Measurements from ENCODE around the gene LTB. TPM values are rescaled to one million over a fixed set of nuclear protein-coding genes. Genes with fewer than 3 reads are reported as not detected.
"Not testable (repeated sequence)": the region's sequence is repeated elsewhere in the genome, so short reads cannot be mapped to it uniquely, and the experiment has no call there.

LTB gene
- total and polyA plus RNA-seq, 9 donors: 0.58 to 2.9 (median 2.1) TPM

GRCh38 chr6:31560697-31561058, 21.5 kb downstream of the LTB start:
- no peak for DNase-seq
- Histone ChIP-seq H3K9me3 (replicated peaks; ENCODE audit: control insufficient read depth, low read depth, low read length) (no peaks in the 10 kb centered on the region), H3K4me1 (ENCODE audit: control insufficient read depth, insufficient read depth, low read length) (peaks cover 28% of the 10 kb centered on the region), H3K4me3 (ENCODE audit: low read length) (no peak overlapping the region), H3K36me3 (ENCODE audit: control insufficient read depth, insufficient read depth, low read length) (peaks cover 42% of the 10 kb centered on the region), H3K27me3 (ENCODE audit: control insufficient read depth, insufficient read depth, low read length) (no peaks in the 10 kb centered on the region), H3K27ac (ENCODE audit: low read length) (peak overlapping the region; percentile 82)

GRCh38 chr6:31559958-31560696, 22.1 kb downstream of the LTB start:
- peaks cover 42% of the 10 kb centered on the region for H3K36me3 ChIP-seq (ENCODE audit: control insufficient read depth, insufficient read depth, low read length)
- WGBS (ENCODE audit: insufficient coverage): 59% methylated on average over 6 of the region's 7 CpGs
- peak overlapping the region; percentile 82 for H3K27ac ChIP-seq (ENCODE audit: low read length)
- peaks cover 28% of the 10 kb centered on the region for H3K4me1 ChIP-seq (ENCODE audit: control insufficient read depth, insufficient read depth, low read length)
- no peaks in the 10 kb centered on the region for H3K27me3 ChIP-seq (ENCODE audit: control insufficient read depth, insufficient read depth, low read length)
- no peaks in the 10 kb centered on the region for H3K9me3 ChIP-seq (replicated peaks; ENCODE audit: control insufficient read depth, low read depth, low read length)
- no peak overlapping the region for H3K4me3 ChIP-seq (ENCODE audit: low read length)
- peak; percentile 77 for DNase-seq

DNA sequence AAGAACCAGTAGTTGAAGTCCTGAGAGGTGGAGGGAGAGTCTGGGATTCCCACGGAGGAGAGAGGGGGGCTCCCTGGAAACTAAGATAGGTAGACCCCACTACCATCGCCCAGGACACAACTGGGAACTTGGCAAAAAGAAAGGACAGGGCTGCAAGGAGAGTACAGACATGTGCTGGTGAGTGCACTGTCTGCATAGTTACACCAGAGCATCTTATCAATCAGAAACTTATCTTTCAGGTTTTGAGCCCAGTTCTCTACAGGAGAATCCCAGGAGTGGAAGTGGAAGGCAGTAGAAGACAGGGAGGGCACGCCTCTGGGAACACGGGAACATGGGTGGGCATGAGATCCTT, 22.6 kb downstream of the LTB start:
- no peaks in the 10 kb centered on the region for H3K27me3 ChIP-seq (ENCODE audit: control insufficient read depth, insufficient read depth, low read length)
- peaks cover 42% of the 10 kb centered on the region for H3K36me3 ChIP-seq (ENCODE audit: control insufficient read depth, insufficient read depth, low read length)
- 91% methylated on average over 3 of the region's 4 CpGs for WGBS (ENCODE audit: insufficient coverage)
- peak overlapping the region; percentile 82 for H3K27ac ChIP-seq (ENCODE audit: low read length)
- no peak overlapping the region for H3K4me3 ChIP-seq (ENCODE audit: low read length)
- no peak for DNase-seq
- peaks cover 28% of the 10 kb centered on the region for H3K4me1 ChIP-seq (ENCODE audit: control insufficient read depth, insufficient read depth, low read length)
- no peaks in the 10 kb centered on the region for H3K9me3 ChIP-seq (replicated peaks; ENCODE audit: control insufficient read depth, low read depth, low read length)

DNA sequence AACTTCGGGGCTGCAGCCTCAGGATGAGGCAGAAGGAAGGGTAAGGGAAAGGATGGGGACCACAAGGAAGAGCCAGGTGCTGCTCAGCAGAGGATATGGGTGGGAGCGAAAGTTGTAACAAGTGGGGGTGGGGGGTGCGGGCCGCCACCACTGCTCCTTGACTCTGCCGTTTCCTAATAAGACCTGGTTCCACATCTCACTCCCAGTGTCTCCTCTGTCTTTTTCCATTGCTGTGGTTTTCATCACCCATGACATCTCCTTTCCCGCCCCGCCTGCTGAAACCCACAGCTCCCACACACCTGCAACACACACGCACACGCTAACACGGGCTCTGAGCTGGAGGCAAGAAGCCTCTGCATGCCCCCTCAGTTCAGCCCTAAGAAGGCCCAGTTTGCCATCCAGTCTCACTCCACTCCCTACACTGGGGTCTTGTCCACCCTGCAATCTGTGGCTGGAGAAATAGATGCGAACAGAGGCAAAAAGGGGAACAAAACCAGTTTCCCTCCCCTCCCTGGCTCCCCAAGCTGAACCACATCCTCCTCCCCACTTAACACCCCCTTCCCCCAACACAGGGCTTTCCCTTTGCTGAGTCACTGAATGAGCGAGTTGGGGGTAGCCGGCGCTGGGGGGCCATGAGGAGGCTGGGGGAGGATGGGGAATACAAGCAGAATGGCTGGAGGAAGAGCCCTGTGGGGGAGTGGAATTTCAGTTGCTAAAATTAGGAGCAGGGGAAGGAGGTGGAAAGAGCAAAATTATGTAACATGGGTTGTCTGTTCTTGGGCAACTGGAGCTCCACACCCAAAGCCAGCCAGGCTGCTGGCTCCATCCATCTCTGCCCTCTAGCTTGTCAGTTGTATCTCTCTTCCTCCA, 23.4 kb downstream of the LTB start:
- H3K4me3 ChIP-seq (ENCODE audit: low read length): no peak overlapping the region
- DNase-seq: peak; percentile 74
- peaks cover 28% of the 10 kb centered on the region for H3K4me1 ChIP-seq (ENCODE audit: control insufficient read depth, insufficient read depth, low read length)
- 86% methylated on average over 8 of the region's 14 CpGs for WGBS (ENCODE audit: insufficient coverage)
- no peaks in the 10 kb centered on the region for H3K9me3 ChIP-seq (replicated peaks; ENCODE audit: control insufficient read depth, low read depth, low read length)
- no peaks in the 10 kb centered on the region for H3K27me3 ChIP-seq (ENCODE audit: control insufficient read depth, insufficient read depth, low read length)
- peaks cover 42% of the 10 kb centered on the region for H3K36me3 ChIP-seq (ENCODE audit: control insufficient read depth, insufficient read depth, low read length)
- peak overlapping the region; percentile 82 for H3K27ac ChIP-seq (ENCODE audit: low read length)

DNA sequence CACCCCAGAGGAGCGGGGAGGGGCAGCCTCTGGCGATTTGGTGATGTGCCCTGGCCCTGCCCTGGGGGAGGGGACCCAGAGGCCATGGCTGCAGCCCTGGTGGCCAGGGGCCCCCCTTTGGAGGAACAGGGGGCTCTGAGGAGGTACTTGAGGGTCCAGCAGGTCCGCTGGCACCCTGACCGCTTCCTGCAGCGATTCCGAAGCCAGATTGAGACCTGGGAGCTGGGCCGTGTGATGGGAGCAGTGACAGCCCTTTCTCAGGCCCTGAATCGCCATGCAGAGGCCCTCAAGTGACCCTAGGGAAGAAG, 24.0 kb downstream of the LTB start:
- Histone ChIP-seq H3K4me3 (ENCODE audit: low read length) (no peak overlapping the region), H3K27ac (ENCODE audit: low read length) (peak overlapping the region; percentile 35)

DNA sequence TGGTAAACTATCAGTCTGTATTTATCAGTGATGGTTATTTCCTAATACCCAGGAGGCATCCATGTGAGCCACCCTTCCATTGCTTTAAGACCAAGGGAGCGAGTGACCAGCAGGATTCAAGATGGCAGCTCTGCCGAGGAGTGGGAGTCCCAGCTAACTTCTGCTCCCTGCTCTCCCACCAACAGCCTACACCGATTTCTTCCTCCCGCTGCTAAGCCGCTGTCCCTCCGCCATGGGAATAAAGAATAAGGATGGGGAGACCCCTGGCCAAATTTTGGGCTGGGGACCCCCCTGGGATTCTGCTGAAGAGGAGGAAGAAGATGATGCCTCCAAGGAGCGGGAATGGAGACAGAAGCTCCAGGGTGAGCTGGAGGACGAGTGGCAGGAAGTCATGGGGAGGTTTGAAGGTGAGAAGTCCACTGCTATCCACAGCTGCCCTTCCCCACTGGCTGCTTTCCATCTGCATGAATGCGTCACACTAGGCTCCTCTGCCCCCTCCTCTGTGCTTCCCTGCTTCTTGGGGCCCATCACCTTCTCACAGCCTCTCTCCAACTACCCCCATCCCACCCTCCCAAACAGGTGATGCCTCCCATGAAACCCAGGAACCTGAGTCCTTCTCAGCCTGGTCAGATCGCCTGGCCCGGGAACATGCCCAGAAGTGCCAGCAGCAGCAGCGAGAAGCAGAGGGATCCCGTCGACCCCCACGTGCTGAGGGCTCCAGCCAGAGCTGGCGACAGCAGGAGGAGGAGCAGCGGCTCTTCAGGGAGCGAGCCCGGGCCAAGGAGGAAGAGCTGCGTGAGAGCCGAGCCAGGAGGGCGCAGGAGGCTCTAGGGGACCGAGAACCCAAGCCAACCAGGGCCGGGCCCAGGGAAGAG, 24.5 kb downstream of the LTB start:
- Histone ChIP-seq H3K9me3 (replicated peaks; ENCODE audit: control insufficient read depth, low read depth, low read length) (no peaks in the 10 kb centered on the region), H3K36me3 (ENCODE audit: control insufficient read depth, insufficient read depth, low read length) (peaks cover 47% of the 10 kb centered on the region), H3K4me3 (ENCODE audit: low read length) (no peak overlapping the region)

More for the DNA sequence above, 24.0 kb downstream of the LTB start:
- H3K9me3 ChIP-seq (replicated peaks; ENCODE audit: control insufficient read depth, low read depth, low read length): no peaks in the 10 kb centered on the region
- 88% methylated on average over 8 of the region's 8 CpGs for WGBS (ENCODE audit: insufficient coverage)
- H3K4me1 ChIP-seq (ENCODE audit: control insufficient read depth, insufficient read depth, low read length): peaks cover 28% of the 10 kb centered on the region
- H3K27me3 ChIP-seq (ENCODE audit: control insufficient read depth, insufficient read depth, low read length): no peaks in the 10 kb centered on the region
- no peak for DNase-seq
- peaks cover 43% of the 10 kb centered on the region for H3K36me3 ChIP-seq (ENCODE audit: control insufficient read depth, insufficient read depth, low read length)

GRCh38 chr6:31556307-31556706, 25.9 kb downstream of the LTB start:
- Histone ChIP-seq H3K4me1 (ENCODE audit: control insufficient read depth, insufficient read depth, low read length) (peaks cover 26% of the 10 kb centered on the region), H3K4me3 (ENCODE audit: low read length) (no peak overlapping the region), H3K9me3 (replicated peaks; ENCODE audit: control insufficient read depth, low read depth, low read length) (no peaks in the 10 kb centered on the region), H3K27me3 (ENCODE audit: control insufficient read depth, insufficient read depth, low read length) (no peaks in the 10 kb centered on the region), H3K27ac (ENCODE audit: low read length) (no peak overlapping the region), H3K36me3 (ENCODE audit: control insufficient read depth, insufficient read depth, low read length) (peaks cover 49% of the 10 kb centered on the region)
- WGBS (ENCODE audit: insufficient coverage): 70% methylated on average over 2 of the region's 3 CpGs
- DNase-seq: no peak

More for the DNA sequence above, 24.5 kb downstream of the LTB start:
- 69% methylated on average over 17 of the region's 24 CpGs for WGBS (ENCODE audit: insufficient coverage)
- Histone ChIP-seq H3K27ac (ENCODE audit: low read length) (peak overlapping the region; percentile 35), H3K4me1 (ENCODE audit: control insufficient read depth, insufficient read depth, low read length) (peaks cover 28% of the 10 kb centered on the region), H3K27me3 (ENCODE audit: control insufficient read depth, insufficient read depth, low read length) (no peaks in the 10 kb centered on the region)
- DNase-seq: no peak

DNA sequence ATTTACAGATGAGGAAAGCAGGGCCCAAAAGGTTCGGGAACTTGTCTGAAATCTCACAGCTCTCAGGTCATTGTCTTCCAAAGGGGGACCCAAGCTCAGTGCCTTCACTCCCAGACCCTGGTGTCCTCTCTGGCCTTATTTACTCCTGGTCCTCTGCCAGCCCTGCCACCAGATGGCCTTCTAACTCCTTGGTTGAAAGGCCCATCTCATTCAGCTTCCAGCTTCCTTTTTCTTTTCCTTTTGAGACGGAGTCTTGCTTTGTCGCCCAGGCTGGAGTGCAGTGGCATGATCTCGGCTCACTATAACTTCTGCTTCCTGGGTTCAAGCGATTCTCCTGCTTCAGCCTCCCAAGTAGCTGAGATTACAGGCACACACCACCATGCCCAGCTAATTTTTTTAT, 30.9 kb downstream of the LTB start:
- H3K36me3 ChIP-seq (ENCODE audit: control insufficient read depth, insufficient read depth, low read length): peaks cover 34% of the 10 kb centered on the region
- DNase-seq: peak; percentile 73
- H3K4me1 ChIP-seq (ENCODE audit: control insufficient read depth, insufficient read depth, low read length): not testable (repeated sequence)

GRCh38 chr6:31548544-31548873, 33.7 kb downstream of the LTB start:
- no peaks in the 10 kb centered on the region for H3K27me3 ChIP-seq (ENCODE audit: control insufficient read depth, insufficient read depth, low read length)
- no CpG with 5 or more reads among the region's 2 CpGs for WGBS (ENCODE audit: insufficient coverage)
- H3K27ac ChIP-seq (ENCODE audit: low read length): no peak overlapping the region
- H3K9me3 ChIP-seq (replicated peaks; ENCODE audit: control insufficient read depth, low read depth, low read length): no peaks in the 10 kb centered on the region
- H3K4me3 ChIP-seq (ENCODE audit: low read length): no peak overlapping the region
- DNase-seq: no peak
- H3K4me1 ChIP-seq (ENCODE audit: control insufficient read depth, insufficient read depth, low read length): peaks cover 12% of the 10 kb centered on the region
- H3K36me3 ChIP-seq (ENCODE audit: control insufficient read depth, insufficient read depth, low read length): peaks cover 27% of the 10 kb centered on the region

More for the DNA sequence above, 30.9 kb downstream of the LTB start:
- not testable (repeated sequence) for H3K9me3 ChIP-seq (replicated peaks; ENCODE audit: control insufficient read depth, low read depth, low read length); H3K27me3 ChIP-seq (ENCODE audit: control insufficient read depth, insufficient read depth, low read length); H3K27ac ChIP-seq (ENCODE audit: low read length); H3K4me3 ChIP-seq (ENCODE audit: low read length)
- 58% methylated on average over 4 of the region's 5 CpGs for WGBS (ENCODE audit: insufficient coverage)
